NCI-H146 (cell line): ENCODE measurements around the gene IKZF2.

Experiments used
- DNase-seq: peaks from one replicate; lab custom pipeline; 2025; lab: John Stamatoyannopoulos, UW

The IKZF2 gene

GRCh38 chr2:212958757-212959295 is 192.6 kb downstream of the IKZF2 start:
- DNase-seq: no peak

DNA sequence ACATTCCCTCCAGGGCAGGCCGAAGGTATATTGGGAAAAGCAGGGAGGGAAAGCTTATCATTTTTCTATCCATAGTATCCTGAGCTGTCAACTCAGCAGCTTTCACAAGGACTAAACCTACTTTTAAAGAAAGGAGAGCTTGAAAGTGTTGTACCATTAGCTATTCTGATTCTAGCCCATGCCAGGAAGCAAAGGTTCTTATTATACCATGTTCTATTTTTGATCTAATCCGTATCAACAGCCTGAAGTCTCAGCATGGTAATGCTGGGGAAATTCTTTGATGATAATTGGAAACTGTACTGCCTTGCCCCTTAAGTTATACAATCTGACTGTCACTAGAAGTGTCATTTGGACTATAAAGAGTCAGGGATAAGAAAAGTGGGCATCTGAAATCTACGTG is 193.3 kb downstream of the IKZF2 start:
- no peak for DNase-seq

- no peak for DNase-seq
These were observed 193.8 kb downstream of the IKZF2 start for GRCh38 chr2:212957624-212958023.

- no peak for DNase-seq
These were observed 194.5 kb downstream of the IKZF2 start for GRCh38 chr2:212956665-212957607.

- no peak for DNase-seq
These were observed 198.1 kb downstream of the IKZF2 start for GRCh38 chr2:212953170-212953920.

- no peak for DNase-seq
These were observed 201.6 kb downstream of the IKZF2 start for GRCh38 chr2:212949786-212950185.
